Tibial artery (tissue), 4 donors: Measurements from ENCODE around the gene G6PD.
"Not testable (repeated sequence)": the region's sequence is repeated elsewhere in the genome, so short reads cannot be mapped to it uniquely, and the experiment has no call there.

Experiments
- DNase-seq, 2 donors: peaks; one replicate each; pipeline ENCODE4 v3.0.0-alpha.2; 2019
- H3K27ac ChIP-seq, 2 donors: fragments of 200-600 bp; sonication (generic) in 1 of 2; 1 replicate in 1 of 2; 2 replicates in 1 of 2; pipeline ENCODE4 v1.5.1; 2018 to 2019; ENCODE audit warnings: mild to moderate bottlenecking in 1 of 2
- H3K27me3 ChIP-seq, 2 donors: fragments of 200-600 bp; sonication (generic) in 1 of 2; one replicate each; pipeline versions ENCODE4 v1.5.1 to v1.6.0; 2016 to 2019
- H3K36me3 ChIP-seq, 3 donors: fragments of 200-600 bp; sonication (generic) in 2 of 3; one replicate each; pipeline ENCODE4 v1.5.1; 2016 to 2019; ENCODE audit warnings: mild to moderate bottlenecking in 2 of 3
- H3K4me1 ChIP-seq, 4 donors: fragments of 200-600 bp; sonication (generic) in 2 of 4; 1 replicate in 3 of 4; 2 replicates in 1 of 4; pipeline ENCODE4 v1.5.1; 2016 to 2019
- H3K4me3 ChIP-seq, 2 donors: fragments of 200-600 bp; sonication (generic) in 1 of 2; 1 replicate in 1 of 2; 2 replicates in 1 of 2; pipeline ENCODE4 v1.5.1; 2018 to 2019; ENCODE audit warnings: mild to moderate bottlenecking in 2 of 2
- H3K9me3 ChIP-seq, 3 donors: fragments of 200-600 bp; sonication (generic) in 1 of 3; one replicate each; pipeline ENCODE4 v1.5.1; 2016 to 2019
- intact Hi-C: fragments of 100-400 bp; cut with DNase I; formaldehyde crosslinking; loops from one replicate; pipeline ENCODE4 v1.15.0; 2023; ENCODE audit warnings: low total_unique reads
- TF ChIP-seq, protein P1 (sequence below), 2 experiments: fragments of 200-600 bp in 1 of 2; fragments of 450-650 bp in 1 of 2; IDR thresholded peaks; one replicate each; pipeline ENCODE4 v1.5.1; 2017 to 2019; ENCODE audit warnings: antibody characterized with exemption in 2 of 2, mild to moderate bottlenecking in 1 of 2, moderate library complexity in 1 of 2

The G6PD gene

GRCh38 chrX:154507673-154508383, 38.8 kb downstream of the G6PD start:
- TF ChIP-seq, protein P1, sequence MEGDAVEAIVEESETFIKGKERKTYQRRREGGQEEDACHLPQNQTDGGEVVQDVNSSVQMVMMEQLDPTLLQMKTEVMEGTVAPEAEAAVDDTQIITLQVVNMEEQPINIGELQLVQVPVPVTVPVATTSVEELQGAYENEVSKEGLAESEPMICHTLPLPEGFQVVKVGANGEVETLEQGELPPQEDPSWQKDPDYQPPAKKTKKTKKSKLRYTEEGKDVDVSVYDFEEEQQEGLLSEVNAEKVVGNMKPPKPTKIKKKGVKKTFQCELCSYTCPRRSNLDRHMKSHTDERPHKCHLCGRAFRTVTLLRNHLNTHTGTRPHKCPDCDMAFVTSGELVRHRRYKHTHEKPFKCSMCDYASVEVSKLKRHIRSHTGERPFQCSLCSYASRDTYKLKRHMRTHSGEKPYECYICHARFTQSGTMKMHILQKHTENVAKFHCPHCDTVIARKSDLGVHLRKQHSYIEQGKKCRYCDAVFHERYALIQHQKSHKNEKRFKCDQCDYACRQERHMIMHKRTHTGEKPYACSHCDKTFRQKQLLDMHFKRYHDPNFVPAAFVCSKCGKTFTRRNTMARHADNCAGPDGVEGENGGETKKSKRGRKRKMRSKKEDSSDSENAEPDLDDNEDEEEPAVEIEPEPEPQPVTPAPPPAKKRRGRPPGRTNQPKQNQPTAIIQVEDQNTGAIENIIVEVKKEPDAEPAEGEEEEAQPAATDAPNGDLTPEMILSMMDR (IDR thresholded peaks at IDR 0.05) = no peak
- intact Hi-C loops = no loop called here
- Histone ChIP-seq H3K9me3 (peaks cover 0 to 8% (median 0%) of the 10 kb centered on the region in 3 donors), H3K36me3 (peaks cover 0 to 58% (median 42%) of the 10 kb centered on the region in 3 donors), H3K27ac (no peak overlapping the region), H3K27me3 (no peaks in the 10 kb centered on the region), H3K4me1 (no peaks in the 10 kb centered on the region), H3K4me3 (no peak overlapping the region)
- no peak for DNase-seq

DNA sequence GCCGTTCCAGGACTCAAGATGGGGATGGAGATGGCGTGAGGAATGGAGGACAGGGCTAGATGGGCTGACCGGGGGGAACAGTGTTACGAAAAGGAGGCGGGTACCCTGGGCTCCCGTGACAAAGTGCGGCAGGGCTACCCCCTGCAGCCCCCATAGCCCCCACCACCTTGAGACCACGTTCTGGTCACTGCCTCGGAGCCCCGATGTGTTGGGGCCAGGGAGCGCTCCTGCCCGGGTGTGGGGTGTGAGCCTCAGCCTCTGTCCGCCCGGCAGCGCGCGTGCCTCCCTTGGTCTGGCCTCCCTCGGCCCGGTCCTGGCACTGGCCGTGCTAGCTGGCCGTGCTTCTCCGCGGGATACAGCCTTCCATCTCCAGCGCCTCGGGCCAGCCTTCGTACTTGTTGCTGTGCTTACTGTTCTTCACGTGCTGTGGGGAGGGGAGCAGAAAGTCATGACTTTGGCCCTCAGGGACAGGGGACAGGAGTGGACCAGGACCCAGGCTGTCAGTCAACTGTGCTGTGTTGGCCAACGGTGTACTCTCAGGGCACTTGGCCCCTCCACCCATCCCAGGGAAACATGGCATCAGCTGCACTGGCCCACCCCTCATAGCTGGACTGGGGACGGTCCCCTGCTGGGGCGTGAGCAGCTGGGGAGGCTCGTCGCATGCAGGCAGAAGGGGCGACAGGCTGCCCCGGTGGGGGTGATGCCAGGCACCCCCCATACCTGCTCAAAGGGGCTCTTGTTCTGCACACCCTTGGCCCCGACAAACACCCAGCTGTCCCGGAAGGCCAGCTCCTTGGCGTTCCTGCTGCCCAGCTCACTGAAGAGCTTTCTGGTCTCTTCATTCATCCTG, 39.9 kb downstream of the G6PD start:
- TF ChIP-seq, protein P1 (IDR thresholded peaks at IDR 0.05) = no peak
- Histone ChIP-seq H3K36me3 (peaks cover 0 to 57% (median 42%) of the 10 kb centered on the region in 3 donors), H3K4me1 (no peaks in the 10 kb centered on the region), H3K27ac (no peak overlapping the region), H3K4me3 (no peak overlapping the region), H3K9me3 (peaks cover 0 to 8% (median 0%) of the 10 kb centered on the region in 3 donors), H3K27me3 (no peaks in the 10 kb centered on the region)
- intact Hi-C loops = no loop called here
- DNase-seq = no peak

GRCh38 chrX:154505734-154506133, 40.9 kb downstream of the G6PD start:
- H3K27ac ChIP-seq = no peak overlapping the region
- H3K27me3 ChIP-seq = no peaks in the 10 kb centered on the region

DNA sequence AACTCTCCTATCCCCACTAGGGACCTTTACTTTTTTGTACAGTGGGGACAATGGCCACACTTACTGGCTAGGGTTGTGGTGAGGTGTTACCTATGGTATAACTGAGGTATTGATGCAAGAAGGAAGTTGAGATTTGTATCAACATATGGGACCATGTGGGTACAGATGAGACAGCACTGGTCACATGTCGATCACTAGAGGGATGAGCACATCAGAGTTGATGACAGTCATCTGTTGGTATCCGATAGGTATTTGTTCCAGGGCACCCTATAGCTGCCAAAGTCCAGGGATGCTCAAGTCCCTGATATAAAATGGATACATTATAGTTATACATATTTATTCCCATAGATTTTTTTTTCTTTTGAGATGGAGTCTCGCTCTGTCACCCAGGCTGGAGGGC, 43.7 kb downstream of the G6PD start:
- Histone ChIP-seq H3K27ac (no peak overlapping the region), H3K27me3 (no peaks in the 10 kb centered on the region), H3K4me1 (no peaks in the 10 kb centered on the region), H3K9me3 (no peaks in the 10 kb centered on the region), H3K36me3 (peaks cover 0 to 27% (median 27%) of the 10 kb centered on the region in 3 donors), H3K4me3 (no peak overlapping the region)
- intact Hi-C loops = no loop called here
- TF ChIP-seq, protein P1 (IDR thresholded peaks at IDR 0.05) = no peak
- no peak for DNase-seq

More at GRCh38 chrX:154505734-154506133, 40.9 kb downstream of the G6PD start:
- TF ChIP-seq, protein P1 (IDR thresholded peaks at IDR 0.05) = no peak
- H3K4me1 ChIP-seq = no peaks in the 10 kb centered on the region
- H3K9me3 ChIP-seq = peaks cover 0 to 8% (median 0%) of the 10 kb centered on the region in 3 donors
- intact Hi-C loops = no loop called here
- no peak for DNase-seq
- no peak overlapping the region for H3K4me3 ChIP-seq
- H3K36me3 ChIP-seq = peaks cover 0 to 47% (median 42%) of the 10 kb centered on the region in 3 donors

GRCh38 chrX:154502098-154502497, 44.5 kb downstream of the G6PD start:
- Histone ChIP-seq H3K4me3 (no peak overlapping the region), H3K27ac (no peak overlapping the region), H3K27me3 (no peaks in the 10 kb centered on the region), H3K4me1 (no peaks in the 10 kb centered on the region), H3K36me3 (peaks cover 0 to 18% (median 18%) of the 10 kb centered on the region in 3 donors), H3K9me3 (no peaks in the 10 kb centered on the region)
- TF ChIP-seq, protein P1 (IDR thresholded peaks at IDR 0.05) = no peak
- intact Hi-C loops = no loop called here
- no peak for DNase-seq

GRCh38 chrX:154501423-154501822, 45.2 kb downstream of the G6PD start:
- DNase-seq, H3K27me3 ChIP-seq, H3K9me3 ChIP-seq, H3K27ac ChIP-seq, H3K4me1 ChIP-seq, H3K4me3 ChIP-seq, intact Hi-C loops: not testable (repeated sequence)
- peaks cover 0 to 12% (median 12%) of the 10 kb centered on the region in 3 donors for H3K36me3 ChIP-seq

GRCh38 chrX:154496591-154497137, 50.0 kb downstream of the G6PD start:
- DNase-seq, H3K9me3 ChIP-seq, H3K4me1 ChIP-seq, intact Hi-C loops, H3K36me3 ChIP-seq, H3K27me3 ChIP-seq, H3K27ac ChIP-seq, H3K4me3 ChIP-seq: not testable (repeated sequence)
